Measurements from ENCODE around the gene YWHAH.

The YWHAH gene

DNA sequence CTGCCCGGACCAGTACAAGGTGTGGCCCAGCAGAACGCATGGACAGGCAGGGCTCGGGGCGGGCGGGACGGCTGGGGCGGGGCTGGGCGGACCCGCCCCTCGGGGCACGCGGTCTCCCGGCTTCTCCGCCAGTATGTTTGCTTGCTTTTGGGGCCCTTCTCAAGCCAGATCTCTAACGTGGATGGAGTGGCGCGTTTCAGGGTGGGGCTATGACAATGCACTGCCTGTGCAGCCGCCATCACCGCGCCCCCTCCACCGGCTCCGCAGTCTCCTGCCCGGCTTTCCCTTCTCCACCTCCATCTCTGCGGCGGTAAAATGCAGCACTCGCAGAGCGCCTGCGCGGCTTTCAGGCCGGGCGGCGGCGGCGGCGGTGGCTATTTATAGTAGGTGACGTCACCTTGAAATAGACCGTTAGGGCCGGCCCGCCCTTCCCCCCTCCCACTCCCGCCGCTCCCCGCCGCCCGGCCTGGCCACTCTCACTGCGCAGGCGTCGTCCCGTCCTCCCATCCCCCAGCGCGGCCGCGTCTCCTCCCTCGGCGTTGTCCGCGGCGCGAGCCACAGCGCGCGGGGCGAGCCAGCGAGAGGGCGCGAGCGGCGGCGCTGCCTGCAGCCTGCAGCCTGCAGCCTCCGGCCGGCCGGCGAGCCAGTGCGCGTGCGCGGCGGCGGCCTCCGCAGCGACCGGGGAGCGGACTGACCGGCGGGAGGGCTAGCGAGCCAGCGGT lies at the start of gene YWHAH:
Gene YWHAH (plus strand): TSS at position 558 of the 722 bp plus-strand sequence. CDS start 199 bp downstream, outside the sequence.
- DNase-seq, result peak; percentile 90

DNA sequence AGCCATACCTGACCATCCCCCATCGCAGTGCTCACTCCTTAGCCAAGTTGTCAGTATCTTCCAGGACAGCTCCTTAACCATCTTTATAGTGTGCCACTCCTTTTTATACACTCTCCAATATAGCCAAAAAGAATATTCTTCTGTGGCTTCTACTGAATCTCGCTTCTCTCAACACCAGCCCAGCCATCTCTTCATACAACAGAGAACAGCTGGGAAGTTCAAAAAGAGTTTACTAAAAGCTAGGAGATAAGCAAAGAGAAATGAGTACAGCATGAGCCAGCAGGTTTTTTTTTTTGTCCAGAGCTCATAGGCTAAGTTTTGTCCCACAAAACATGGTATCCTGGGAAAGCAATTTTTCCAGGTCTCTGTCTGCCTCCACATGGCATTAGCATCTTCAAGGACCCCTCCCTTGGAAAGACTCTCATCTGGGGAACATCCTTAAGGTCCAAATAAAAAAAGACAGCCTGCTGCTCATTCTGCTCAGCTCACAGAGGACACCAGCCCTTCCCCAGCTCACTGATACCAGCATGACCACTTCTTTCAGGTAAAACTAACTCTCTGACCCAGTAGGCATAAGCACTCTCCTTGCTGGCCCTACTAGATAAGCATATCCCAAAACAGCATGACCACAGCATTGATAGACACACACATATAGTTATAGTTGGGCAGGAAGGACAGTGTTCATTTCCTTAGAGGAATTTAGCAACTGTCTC lies 48.8 kb upstream of the YWHAH start:
- no peak for DNase-seq

DNA sequence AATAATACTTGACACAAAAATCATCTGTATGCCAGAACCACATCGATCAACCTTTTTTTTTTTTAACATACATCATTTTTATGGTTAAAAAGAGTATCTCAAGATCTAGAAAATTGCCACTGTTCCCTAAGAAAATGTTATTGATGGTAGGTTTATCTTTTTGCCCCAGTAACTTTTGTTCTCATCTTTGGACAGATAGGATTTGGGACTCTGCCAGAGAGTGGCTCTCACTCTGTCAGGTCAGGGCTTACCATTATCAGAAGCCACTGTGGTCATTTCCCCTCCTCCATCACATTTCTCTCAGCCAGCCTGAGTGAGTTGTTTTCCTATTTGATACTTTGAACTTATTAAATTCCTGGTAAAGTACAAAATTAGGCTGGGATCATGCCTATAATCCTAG lies 47.9 kb upstream of the YWHAH start:
- DNase-seq, result no peak

DNA sequence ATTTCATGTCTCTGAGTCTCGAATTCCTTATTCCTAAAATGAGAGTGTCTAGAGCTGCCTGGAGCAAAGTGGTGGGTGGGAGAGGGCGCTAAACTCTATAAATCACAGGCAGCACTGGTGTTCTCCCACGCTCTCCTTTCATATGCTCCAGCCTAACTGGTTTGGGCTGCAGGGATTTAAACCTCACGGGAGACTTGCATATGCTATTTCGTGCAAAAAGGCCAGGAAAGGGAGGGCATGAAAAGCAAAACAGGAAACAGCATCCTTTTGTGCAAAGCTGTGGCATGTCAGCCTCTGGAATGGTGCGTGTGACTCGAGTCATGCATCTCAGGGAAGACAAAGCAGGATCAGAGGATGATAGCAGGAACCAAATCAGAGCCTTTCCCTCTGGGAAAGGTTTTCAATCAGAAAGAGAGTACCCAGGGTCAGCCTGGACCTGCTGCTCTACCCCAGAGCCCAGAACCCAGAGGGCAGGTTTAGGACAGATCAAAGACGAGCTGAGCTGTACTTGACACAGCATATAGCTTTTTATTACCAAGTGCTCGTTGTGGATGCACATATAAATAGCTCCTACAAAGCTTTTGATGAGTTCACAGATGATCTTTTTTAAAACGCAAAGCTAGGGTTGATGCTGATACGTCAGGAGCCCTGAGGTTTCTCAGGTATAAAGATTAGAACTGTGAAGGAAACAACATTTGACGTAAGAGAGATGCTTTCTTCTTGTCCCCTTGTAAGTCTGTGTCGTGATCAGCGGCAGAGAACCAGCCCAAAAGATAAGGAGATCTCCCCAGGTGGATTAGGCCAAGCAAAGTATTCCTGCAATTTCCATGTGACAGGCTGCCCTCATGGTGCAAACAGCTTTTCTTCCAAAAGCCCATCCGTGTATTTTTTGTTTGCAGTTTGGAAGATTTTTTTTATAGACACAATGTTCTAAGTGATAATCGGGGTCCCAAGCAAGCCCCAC lies 46.2 kb upstream of the YWHAH start:
- DNase-seq, result no peak

DNA sequence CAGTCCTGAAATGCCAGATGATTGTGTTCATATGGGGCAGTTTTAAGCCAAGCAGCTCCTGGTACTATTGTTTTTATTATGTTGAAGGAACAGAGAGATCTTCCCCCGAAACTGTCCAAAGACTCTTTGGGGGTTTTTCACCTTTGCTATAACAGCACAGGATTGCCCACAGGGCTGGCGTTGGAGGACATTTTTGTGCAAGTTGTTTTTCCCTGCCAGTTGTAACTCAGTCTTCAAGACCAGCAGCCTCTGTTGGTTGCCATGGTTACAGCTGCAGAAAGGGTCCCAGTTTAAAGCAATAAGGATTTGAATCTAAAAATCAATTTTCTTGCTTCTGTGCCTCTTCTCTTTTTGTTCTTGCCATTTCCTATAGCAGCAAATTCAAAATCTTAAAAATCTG lies 45.4 kb upstream of the YWHAH start:
- no peak for DNase-seq

DNA sequence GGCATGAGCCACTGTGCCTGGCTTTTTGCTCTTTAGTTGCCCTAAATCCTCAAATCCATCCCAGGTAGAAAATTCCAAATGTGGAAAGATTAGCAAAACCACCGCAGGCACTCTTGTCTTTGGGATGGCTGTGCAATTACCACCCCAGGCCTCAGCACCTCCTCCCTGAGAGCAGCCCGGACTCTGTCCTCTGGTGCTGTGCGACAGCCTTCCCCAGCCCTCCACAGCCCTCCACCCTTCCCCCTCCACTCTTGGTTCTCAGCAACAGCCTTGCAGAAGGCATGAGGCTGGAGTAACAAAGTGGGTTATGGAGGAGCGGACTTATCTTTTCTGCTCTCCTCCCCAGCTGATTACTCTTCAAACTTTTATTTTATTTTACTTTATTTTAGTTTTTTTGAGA lies 44.7 kb upstream of the YWHAH start:
- DNase-seq, result no peak

DNA sequence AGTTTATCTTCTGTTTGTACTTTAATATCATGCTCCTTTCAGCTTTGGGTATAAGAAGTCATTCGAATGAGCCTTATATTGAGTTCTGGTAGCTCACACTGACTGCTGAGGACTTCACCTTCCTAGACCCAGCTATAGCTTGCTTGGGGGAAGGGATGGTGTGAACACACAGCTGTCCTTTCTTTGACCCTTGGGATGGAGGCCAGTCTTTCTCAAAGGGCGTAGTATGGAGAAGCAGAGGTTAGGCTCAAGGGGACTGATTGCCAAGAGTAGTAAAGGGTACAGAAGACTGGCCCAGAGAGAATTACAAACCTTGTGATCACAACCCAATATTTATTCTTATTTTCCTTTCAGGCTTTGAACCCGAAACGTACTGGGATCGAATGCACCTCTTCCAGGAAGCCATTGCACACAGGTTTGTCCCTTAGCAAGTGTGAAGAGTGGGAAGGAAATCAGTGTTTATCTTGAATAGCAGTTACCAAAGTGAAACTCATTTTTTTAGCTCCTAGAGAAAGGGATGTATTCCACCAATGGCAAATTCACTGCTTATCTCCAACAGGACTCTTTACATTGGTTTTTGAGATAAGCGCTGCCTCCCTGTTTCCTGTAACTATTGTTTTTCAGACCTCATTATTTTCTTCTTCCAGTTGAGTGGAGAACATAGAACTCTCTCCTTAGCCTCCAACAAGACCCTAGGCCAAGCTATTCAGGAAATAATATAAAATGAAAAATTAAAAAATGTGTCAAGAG lies 42.8 kb upstream of the YWHAH start:
- no peak for DNase-seq

DNA sequence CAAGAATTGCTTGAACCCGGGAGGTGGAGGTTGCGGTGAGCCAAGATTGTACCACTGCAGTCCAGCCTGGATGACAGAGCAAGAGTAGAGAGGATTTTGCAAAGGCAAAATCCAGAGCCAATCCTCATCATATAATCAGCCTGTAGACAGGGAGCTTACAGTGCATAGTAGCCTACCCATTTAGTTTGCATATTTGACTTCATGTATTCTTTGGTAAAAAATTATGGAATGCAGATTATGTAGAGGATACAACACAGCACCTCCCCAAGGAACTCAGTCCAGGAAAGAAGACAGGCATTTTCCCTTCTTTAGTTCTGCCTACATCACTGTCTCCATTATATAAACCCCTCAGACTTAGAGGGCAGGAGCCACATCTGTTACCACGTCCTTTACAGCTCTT lies 39.7 kb upstream of the YWHAH start:
- DNase-seq, result no peak

DNA sequence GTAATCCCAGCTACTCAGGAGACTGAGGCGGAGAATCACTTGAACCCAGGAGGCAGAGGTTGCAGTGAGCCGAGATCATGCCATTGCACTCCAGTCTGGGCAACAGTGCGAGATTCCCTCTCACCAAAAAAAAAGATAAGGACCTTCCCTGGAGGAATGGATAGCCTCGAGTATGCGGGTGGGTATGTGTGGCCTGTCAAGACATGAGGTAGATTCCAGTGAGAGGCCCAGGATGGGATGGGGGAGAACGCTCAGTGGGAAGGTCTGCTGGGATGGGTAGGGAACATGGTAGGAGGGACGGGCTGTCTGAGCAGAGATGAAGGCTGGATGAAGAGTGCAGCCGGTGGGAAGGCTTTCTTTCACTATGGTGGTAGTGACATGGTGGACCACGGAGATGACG lies 39.0 kb upstream of the YWHAH start:
- no peak for DNase-seq

DNA sequence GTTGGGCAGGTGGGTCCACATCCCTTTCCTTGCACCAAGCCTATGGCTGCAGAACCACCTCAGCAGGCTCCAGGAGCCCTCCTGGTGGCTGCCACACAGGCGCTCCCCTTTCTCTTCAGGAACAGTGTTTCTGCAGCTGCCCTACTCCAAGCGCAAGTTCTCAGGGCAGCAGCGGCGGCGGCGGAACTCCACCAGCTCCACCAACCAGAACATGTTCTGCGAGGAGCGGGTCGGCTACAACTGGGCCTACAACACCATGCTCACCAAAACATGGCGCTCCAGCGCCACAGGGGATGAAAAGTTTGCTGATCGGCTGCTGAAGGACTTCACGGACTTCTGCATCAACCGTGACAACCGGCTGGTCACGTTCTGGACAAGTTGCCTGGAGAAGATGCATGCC lies 38.2 kb upstream of the YWHAH start:
- DNase-seq, result no peak

DNA sequence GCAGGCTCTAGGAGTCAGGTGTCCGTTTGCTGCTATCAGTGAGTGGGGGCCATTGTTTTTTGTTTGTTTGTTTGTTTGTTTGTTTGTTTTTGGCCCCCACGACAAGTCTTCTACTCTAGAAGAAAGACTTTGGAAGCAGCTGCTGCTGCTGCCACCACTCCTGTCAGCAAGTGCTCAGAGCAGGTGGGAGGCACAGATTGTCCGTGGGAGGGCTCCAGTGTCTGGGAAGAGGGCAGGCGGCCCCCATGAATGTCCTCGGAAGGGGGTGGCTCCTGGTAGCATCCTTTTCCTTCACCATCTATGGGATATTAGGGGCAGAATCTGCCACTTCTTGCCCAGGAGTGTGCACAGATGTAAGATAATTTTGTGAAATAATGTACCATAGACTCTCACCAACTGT lies 37.8 kb upstream of the YWHAH start:
- DNase-seq, result no peak

DNA sequence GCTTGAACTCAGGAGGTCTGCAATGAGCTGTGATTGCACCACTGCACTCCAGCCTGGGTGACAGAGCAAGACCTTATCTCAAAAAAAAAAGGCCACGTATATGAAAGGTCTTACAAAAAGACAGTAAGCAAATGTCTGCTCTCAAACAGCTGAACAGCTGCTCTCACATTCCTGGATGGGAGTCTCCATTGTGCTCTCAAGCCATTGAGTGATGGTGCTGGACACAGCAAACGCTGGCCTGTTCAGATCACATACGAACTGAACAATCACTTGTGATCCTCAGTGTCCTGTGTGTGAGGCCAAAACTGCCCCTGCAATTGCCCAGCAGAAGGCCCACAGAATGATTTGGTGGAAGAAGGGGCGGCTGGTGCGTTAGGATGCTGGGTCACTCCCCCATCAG lies 34.4 kb upstream of the YWHAH start:
- DNase-seq, result no peak

DNA sequence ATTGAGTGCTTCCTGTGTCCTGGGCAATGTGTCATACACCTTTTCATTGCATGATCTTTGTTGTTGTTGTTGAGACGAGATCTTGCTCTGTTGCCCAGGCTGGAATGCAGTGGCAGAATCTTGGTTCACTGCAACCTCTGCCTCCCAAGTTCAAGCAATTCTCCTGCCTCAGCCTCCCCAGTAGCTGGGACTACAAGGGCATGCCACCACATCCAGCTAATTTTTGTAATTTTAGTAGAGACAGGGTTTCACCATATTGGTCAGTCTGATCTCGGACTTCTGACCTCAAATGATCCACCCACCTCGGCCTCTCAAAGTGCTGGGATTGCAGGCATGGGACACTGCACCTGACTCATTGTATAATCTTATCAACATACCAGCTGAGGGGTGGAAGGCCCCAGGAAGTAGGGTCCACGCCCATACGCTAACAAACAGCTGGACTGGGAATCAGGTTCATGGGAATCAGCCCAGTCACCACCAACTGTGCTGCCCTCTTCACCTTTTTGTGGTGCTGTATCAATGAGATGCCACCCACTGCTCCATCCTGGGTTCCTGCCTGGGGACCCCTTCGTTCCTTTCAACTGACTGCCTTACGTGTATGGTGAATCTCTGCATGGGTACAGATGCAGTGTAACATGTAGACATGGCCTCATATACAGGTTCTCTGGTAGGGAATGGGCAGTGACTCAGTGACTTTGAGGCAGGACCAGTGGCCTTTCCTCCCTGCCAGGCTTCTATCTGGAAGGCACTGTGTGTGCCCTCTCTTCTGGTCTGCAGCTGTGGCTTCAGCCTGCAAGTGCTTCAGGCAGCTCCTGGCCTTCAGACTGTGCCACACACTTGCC lies 32.5 kb upstream of the YWHAH start:
- DNase-seq, result no peak

DNA sequence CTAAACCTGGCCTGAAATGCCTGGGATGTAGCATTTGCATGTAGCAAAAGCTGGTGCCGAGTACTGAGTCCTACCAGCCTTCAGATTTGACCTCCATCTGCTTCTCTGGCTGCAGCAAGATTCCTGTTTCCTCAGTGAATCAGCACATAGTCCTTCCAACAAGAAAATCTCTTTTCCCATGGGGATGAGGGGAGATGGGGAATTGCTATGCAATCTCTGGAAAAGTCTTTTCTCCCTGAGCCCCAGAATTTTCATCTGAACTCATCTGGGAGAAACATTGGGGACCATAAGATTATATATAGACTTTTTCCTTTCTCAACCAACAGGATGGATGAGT lies 32.0 kb upstream of the YWHAH start:
- DNase-seq, result no peak

DNA sequence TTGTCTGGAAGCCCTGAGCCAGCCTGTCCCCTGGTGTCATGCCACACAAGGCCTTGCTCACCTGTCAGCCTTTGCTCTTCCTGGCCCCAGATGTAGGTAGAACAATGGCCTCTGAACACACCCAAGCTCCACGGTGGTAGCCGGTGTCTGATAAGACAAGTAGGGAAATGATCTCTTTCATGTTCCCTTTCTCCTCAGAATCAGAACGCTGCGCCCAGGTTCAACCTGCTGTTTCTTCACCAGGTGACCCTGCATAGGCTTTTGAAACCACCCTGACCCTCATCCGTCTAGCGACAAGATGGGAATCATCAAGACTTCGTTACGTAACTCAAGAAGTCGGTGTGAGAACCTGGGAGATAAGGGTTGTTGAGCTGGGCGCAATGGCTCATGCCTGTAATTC lies 28.7 kb upstream of the YWHAH start:
- no peak for DNase-seq

DNA sequence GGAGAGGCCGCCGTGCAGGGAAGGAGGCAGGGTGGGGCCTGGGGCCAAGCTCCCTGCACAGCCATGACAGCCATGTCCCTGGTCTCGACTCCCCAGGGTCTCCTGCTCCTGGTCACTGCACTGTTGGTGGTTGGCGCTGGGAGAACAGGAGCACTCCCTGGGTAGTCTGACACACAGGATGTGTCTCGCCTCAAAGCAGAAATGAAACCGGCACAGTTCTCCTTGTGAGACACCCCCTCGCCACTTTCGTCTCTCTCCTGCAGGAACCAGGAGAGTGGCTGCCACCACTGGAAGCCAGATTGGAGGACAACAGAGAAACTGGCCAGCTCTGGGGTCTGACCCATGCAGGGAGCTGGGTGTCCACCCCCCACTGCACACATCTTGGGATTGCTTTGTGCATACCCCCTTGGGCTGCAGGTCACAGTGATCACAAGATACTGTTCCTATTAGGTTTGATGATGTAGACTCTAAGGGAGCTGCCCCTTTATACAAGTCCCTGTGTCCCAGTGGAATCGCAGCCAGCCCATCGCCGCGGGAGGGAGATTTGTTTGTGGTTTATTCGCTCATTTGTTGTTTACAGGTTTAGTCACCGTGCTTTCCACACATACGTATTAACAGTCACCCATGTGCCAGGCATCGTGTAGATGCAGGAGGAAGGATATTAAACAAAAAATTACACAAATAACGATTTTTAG lies 27.0 kb upstream of the YWHAH start:
- peak; percentile 89 for DNase-seq

DNA sequence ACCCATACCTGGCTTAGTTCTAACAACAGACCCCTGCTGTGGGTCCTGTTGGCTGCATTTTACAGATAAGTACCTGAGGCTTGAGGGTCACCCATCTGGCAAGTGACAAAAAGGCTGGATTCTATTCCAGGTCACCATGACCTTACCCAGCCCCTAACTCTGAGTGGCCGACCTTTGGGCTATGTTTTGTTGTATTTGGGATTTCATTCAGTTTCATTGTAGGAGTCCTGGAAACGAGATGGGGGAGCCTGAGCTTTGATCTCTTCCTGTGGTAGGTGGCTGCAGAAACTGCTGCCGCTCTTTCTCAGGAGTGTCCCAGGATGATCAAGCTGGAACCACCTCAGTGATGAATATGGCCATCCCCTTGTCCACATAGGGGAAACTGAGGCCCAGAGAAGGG lies 24.6 kb upstream of the YWHAH start:
- DNase-seq, result no peak

DNA sequence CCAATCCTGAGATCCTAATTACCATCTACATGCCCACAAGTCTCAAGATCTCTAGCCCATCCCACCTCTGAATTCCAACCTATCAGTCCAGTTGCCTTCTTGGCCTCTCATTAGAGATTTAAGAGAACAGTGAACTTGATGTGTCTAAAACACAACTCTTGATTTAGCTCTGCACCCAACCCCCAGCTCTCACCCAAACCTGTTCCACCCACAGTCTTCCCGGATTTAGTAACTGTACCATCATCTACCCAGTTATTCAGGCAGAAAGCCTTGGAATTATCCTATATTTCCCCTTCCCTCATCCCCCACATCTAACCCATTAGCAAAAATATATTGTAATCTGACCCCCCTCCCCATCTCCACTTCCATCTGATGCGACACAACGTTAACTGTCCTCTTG lies 24.0 kb upstream of the YWHAH start:
- DNase-seq, result no peak

DNA sequence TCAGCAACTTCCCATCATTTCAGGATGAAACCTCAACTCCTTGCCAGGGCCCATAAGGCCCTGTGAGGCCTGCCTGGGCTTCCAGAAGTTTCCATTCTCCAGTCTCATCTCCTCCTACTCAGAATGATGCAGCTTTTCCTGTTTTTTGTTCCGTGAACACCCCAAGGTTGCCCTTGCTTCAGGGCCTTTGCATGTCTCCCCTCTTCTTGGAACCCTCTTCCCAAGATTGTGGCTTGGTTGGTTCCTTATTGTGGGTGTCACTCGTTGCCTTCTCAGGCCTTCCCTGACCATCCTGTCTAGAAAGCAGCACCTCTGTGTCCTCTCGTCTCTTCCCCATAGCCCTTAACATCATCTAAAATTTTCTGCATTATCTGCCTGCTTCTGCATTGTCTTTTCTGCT lies 23.2 kb upstream of the YWHAH start:
- DNase-seq, result no peak

DNA sequence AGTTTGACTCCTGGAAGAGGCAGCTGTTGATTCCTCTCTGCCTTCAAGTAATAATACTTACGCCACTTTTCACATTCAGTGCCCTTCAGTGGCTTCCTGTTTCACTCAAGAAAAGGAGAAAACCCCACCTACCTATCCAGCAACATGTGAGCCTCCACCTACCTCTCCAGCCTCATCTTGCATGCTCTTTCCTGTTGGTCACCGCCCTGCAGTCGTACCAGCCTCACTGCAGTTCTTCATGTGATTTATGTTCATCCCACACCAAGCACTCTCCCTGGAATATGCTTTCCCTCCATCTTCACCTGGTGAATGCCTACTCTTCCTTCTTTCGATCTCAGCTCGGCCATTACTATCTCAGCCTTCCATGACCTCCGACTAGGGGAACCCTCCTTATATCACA lies 21.8 kb upstream of the YWHAH start:
- DNase-seq, result peak; percentile 18

DNA sequence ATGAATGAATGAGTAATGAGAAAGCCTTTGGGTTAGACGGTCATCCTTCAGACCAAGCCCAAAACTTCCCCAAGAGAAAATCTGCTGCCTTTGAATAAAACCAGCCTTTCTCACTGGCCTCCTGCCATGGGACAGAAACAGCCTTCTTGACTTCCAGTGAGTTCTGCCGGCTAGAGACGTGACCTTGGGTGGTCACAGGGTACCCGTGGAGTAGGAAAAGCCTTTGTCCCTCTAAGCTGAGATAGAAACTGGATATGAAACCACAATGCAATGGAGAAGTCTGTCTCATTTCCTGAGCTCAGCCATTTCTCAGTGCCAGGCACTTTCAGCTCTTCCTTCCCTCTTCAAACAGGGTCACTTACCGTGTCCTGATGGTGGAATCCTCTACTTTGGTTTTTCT lies 21.2 kb upstream of the YWHAH start:
- peak; percentile 80 for DNase-seq

All from MV-4-11 (cell line).